IMR-90 (cell line): Measurements from ENCODE around the gene CRIM1. TPM values are rescaled to one million over a fixed set of nuclear protein-coding genes. Genes with fewer than 3 reads are reported as not detected.

Experiments
- ATAC-seq: fragments of 200-7000 bp; cut with Tn5 transposase; 2 replicates; pipeline ENCODE4 v1.9.1; 2020; ENCODE audit warnings: low read depth, mild to moderate bottlenecking, moderate library complexity
- BruUV-seq: library from RNA; stranded (reverse); fragments of 400-500 nt; replicated peaks from 2 replicates; lab custom pipeline; 2021; lab: Mats Ljungman, UMichigan
- CTCF ChIA-PET: fragments of 300-600 bp; formaldehyde crosslinking; extraction: SDS; loops from one replicate; lab custom pipeline; 2021; ENCODE audit warnings: antibody characterized with exemption; lab: Yijun Ruan, JAX
- POLR2A ChIA-PET: fragments of 300-600 bp; sonication (Branson Sonifier 250); formaldehyde crosslinking; loops from one replicate; lab custom pipeline; 2022; ENCODE audit warnings: antibody characterized with exemption; ENCODE audit not compliant: unreplicated experiment; lab: Charles Lee
- DNase-seq: peaks from one replicate; pipeline ENCODE4 v3.0.0; 2013
- H2AFZ ChIP-seq: replicated peaks from 2 replicates; pipeline ENCODE3; 2013; ENCODE audit warnings: low read length, mild to moderate bottlenecking; ENCODE audit not compliant: poor library complexity
- H2AK5ac ChIP-seq: 2 replicates; pipeline ENCODE4 v1.6.1; 2013; ENCODE audit warnings: low read depth, low read length, inconsistent platforms
- H2AK9ac ChIP-seq: replicated peaks from 2 replicates; pipeline ENCODE3; 2013; ENCODE audit warnings: mild to moderate bottlenecking, low read depth, low read length, moderate library complexity; ENCODE audit not compliant: poor library complexity
- H2BK120ac ChIP-seq: 2 replicates; pipeline ENCODE4 v1.6.1; 2013; ENCODE audit warnings: low read depth, low read length, inconsistent platforms
- H2BK15ac ChIP-seq: 3 replicates; pipeline ENCODE4 v1.6.1; 2013; ENCODE audit warnings: low read depth, low read length, inconsistent platforms
- H2BK20ac ChIP-seq: 2 replicates; pipeline ENCODE4 v1.6.1; 2013; ENCODE audit warnings: low read depth, mild to moderate bottlenecking, inconsistent platforms, low read length, moderate library complexity
- H2BK5ac ChIP-seq: 2 replicates; pipeline ENCODE4 v1.6.1; 2013; ENCODE audit warnings: mild to moderate bottlenecking, low read depth, low read length, inconsistent platforms; ENCODE audit not compliant: poor library complexity, severe bottlenecking
- H3K14ac ChIP-seq: replicated peaks from 2 replicates; pipeline ENCODE4 v1.6.1; 2013; ENCODE audit warnings: low read depth, low read length, inconsistent platforms
- H3K18ac ChIP-seq: 2 replicates; pipeline ENCODE4 v1.6.1; 2013; ENCODE audit warnings: low read depth, low read length, control low read depth
- H3K23ac ChIP-seq: 2 replicates; pipeline ENCODE4 v1.6.1; 2013; ENCODE audit warnings: low read depth, low read length, inconsistent platforms
- H3K27ac ChIP-seq: 2 replicates; pipeline ENCODE4 v1.5.1; 2013; ENCODE audit warnings: mild to moderate bottlenecking, control low read depth, low read length; ENCODE audit not compliant: insufficient read depth
- H3K27me3 ChIP-seq: 2 replicates; pipeline ENCODE4 v1.6.1; 2013; ENCODE audit warnings: low read length; ENCODE audit not compliant: control insufficient read depth, insufficient read depth
- H3K36me3 ChIP-seq: 2 replicates; pipeline ENCODE4 v1.6.1; 2013; ENCODE audit warnings: low read length, mixed read lengths; ENCODE audit not compliant: control insufficient read depth, insufficient read depth
- H3K4ac ChIP-seq: 2 replicates; pipeline ENCODE4 v1.6.1; 2013; ENCODE audit warnings: low read depth, low read length, inconsistent platforms
- H3K4me1 ChIP-seq: 2 replicates; pipeline ENCODE4 v1.6.1; 2013; ENCODE audit warnings: low read length, mixed read lengths; ENCODE audit not compliant: control insufficient read depth, insufficient read depth
- H3K4me2 ChIP-seq: 2 replicates; pipeline ENCODE4 v1.6.1; 2013; ENCODE audit warnings: low read depth, mild to moderate bottlenecking, control low read depth, low read length, moderate library complexity
- H3K4me3 ChIP-seq: 2 replicates; pipeline ENCODE4 v1.5.1; 2013; ENCODE audit warnings: low read depth, mild to moderate bottlenecking, control low read depth, low read length, moderate library complexity; ENCODE audit not compliant: insufficient read depth
- H3K56ac ChIP-seq: 2 replicates; pipeline ENCODE4 v1.6.1; 2013; ENCODE audit warnings: low read length, inconsistent platforms; ENCODE audit not compliant: insufficient read depth; ENCODE audit errors: extremely low read depth
- H3K79me1 ChIP-seq, 2 experiments: 2 replicates each; pipeline ENCODE4 v1.6.1; 2013; ENCODE audit warnings: low read length in 2 of 2, inconsistent platforms in 1 of 2, low read depth in 1 of 2
- H3K9ac ChIP-seq: 2 replicates; pipeline ENCODE4 v1.6.1; 2013; ENCODE audit warnings: low read depth, low read length, control low read depth
- H3K9me1 ChIP-seq: 2 replicates; pipeline ENCODE4 v1.6.1; 2013; ENCODE audit warnings: low read length, inconsistent platforms; ENCODE audit not compliant: insufficient read depth
- H3K9me3 ChIP-seq: 2 replicates; pipeline ENCODE4 v1.6.1; 2013; ENCODE audit warnings: low read length; ENCODE audit not compliant: control insufficient read depth, insufficient read depth
- H4K20me1 ChIP-seq: 2 replicates; pipeline ENCODE4 v1.6.1; 2013; ENCODE audit warnings: low read length, inconsistent platforms; ENCODE audit not compliant: insufficient read depth
- H4K5ac ChIP-seq: 2 replicates; pipeline ENCODE4 v1.6.1; 2013; ENCODE audit warnings: mild to moderate bottlenecking, low read depth, low read length, control low read depth
- H4K8ac ChIP-seq, 2 experiments: 2 replicates each; pipeline ENCODE4 v1.6.1; 2013; ENCODE audit warnings: low read depth in 2 of 2, low read length in 2 of 2, control low read depth in 1 of 2, inconsistent platforms in 1 of 2
- H4K91ac ChIP-seq: 2 replicates; pipeline ENCODE4 v1.6.1; 2013; ENCODE audit warnings: low read depth, low read length, inconsistent platforms; ENCODE audit not compliant: insufficient read depth
- CEBPB ChIP-seq: IDR thresholded peaks from 2 replicates; pipeline ENCODE4 v1.6.1; 2012; ENCODE audit warnings: low read depth, low read length, improper control_type of control experiment
- CHD1 ChIP-seq: IDR thresholded peaks from 2 replicates; pipeline ENCODE4 v1.6.1; 2012; ENCODE audit warnings: low read depth, low read length, improper control_type of control experiment
- MAFK ChIP-seq: IDR thresholded peaks from 2 replicates; pipeline ENCODE4 v1.6.1; 2012; ENCODE audit warnings: low read depth, low read length, improper control_type of control experiment
- POLR2A ChIP-seq: IDR thresholded peaks from 2 replicates; pipeline ENCODE4 v1.6.1; 2012; ENCODE audit warnings: mild to moderate bottlenecking, low read depth, low read length
- RAD21 ChIP-seq: IDR thresholded peaks from 2 replicates; pipeline ENCODE4 v1.6.1; 2012; ENCODE audit warnings: low read length, improper control_type of control experiment
- RCOR1 ChIP-seq: IDR thresholded peaks from 2 replicates; pipeline ENCODE4 v1.6.1; 2012; ENCODE audit warnings: mild to moderate bottlenecking, low read length, improper control_type of control experiment; ENCODE audit not compliant: insufficient replicate concordance
- SMC3 ChIP-seq: fragments of 150-350 bp; IDR thresholded peaks from 2 replicates; pipeline ENCODE4 v1.6.1; 2016; ENCODE audit warnings: low read depth, mild to moderate bottlenecking, antibody characterized with exemption, low read length, moderate library complexity
- WGBS, 2 experiments: methylation state at CpG; one replicate each; pipeline versions ENCODE4 v1.1.5 to v1.1.7; 2013; ENCODE audit warnings: missing lambda C conversion rate in 2 of 2; ENCODE audit not compliant: insufficient read length in 1 of 2; ENCODE audit errors: extremely low coverage in 2 of 2; 5-methylcytosine and 5-hydroxymethylcytosine counted together
- dilution Hi-C: fragments of 300-500 bp; cut with HindIII; formaldehyde crosslinking; loops from one replicate; pipeline ENCODE4 v1.14.3; 2018; ENCODE audit warnings: low sequenced_read_pairs; ENCODE audit not compliant: unreplicated experiment
- in situ Hi-C: fragments of 300-500 bp; cut with MboI; formaldehyde crosslinking; loops from 3 replicates; pipeline ENCODE4 v1.14.3; 2019; ENCODE audit warnings: low sequenced_read_pairs, inconsistent platforms, mixed read lengths
- intact Hi-C: fragments of 100-400 bp; cut with micrococcal nuclease; formaldehyde crosslinking; loops from 2 replicates; pipeline ENCODE4 v1.10.0; 2022
- polyA plus RNA-seq, 3 experiments: library from polyadenylated mRNA; depleted of rRNA; stranded (reverse); fragments of >200 nt; gene quantifications; 2 replicates each; pipeline ENCODE4 v1.2.3, GENCODE V29; 2012; ENCODE audit warnings: low replicate concordance in 1 of 3
- total RNA-seq: library from RNA; depleted of rRNA; stranded (reverse); fragments of >200 nt; gene quantifications from 2 replicates; pipeline ENCODE4 v1.2.3, GENCODE V29; 2012
- TF ChIP-seq, protein P1 (sequence below): conservative IDR thresholded peaks from 2 replicates; pipeline ENCODE4 v1.5.1; 2012; ENCODE audit warnings: mild to moderate bottlenecking, low read depth, low read length, improper control_type of control experiment

CRIM1 gene
- total and polyA plus RNA-seq, 2 of the 4 experiments (the other 2 are of a cell fraction) = 285 to 490 TPM

DNA sequence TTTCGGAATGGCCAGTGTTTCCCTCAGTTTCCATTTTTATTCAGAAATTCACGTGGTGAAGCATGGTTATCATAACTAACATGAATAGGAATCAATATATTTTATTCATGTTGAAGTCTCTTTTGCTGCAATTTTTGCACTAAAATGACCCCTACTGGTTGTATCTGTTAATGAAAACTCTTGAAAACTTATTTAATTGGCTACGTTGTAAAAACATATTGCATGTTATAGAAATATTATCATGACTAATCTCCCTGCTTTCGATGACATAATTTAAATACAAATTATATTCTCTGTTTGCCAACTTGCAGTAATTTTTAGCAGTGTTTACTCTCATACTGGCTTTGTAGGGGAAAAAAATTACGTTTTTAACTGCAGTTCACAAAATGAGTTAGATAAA lies 3.5 kb downstream of the CRIM1 start:
- ATAC-seq (no peak), DNase-seq (peak; percentile 48)
- CTCF ChIA-PET = no interaction called here
- dilution Hi-C loops = no loop called here
- Histone ChIP-seq H3K27ac (peak overlapping the region; percentile 56), H3K4ac (no peak overlapping the region), H4K91ac (no peak overlapping the region), H4K8ac (0 out of 4 replicates have a peak overlapping the region, but pooled peaks of 1 of the 2 experiments have one; percentile 50), H3K18ac (no peak overlapping the region), H3K79me1 (peaks cover 8 to 24% of the 10 kb centered on the region in 2 experiments; a peak in 3 of 4 replicates), H3K4me1 (peaks cover 30% of the 10 kb centered on the region), H2BK120ac (no peak overlapping the region), H3K9ac (peak overlapping the region; percentile 56; the same call in 1 of the 2 replicates), H4K20me1 (peaks cover 87% of the 10 kb centered on the region), H3K9me1 (peaks cover 15% of the 10 kb centered on the region), H3K4me2 (peak overlapping the region; percentile 86), H3K14ac (0 out of 2 replicates have a peak overlapping the region, but pooled peaks have one; percentile 68), H2AK9ac (no peak overlapping the region), H4K5ac (no peak overlapping the region), H3K9me3 (no peaks in the 10 kb centered on the region), H2BK20ac (no peak overlapping the region), H2BK15ac (no peak overlapping the region), H3K56ac (peak overlapping the region; percentile 91; the same call in 1 of the 2 replicates), H3K23ac (peak overlapping the region; percentile 4; the same call in 1 of the 2 replicates), H2BK5ac (peak overlapping the region; percentile 90), H3K4me3 (peak overlapping the region; percentile 70), H3K27me3 (no peaks in the 10 kb centered on the region), H2AFZ (no peak overlapping the region), H3K36me3 (peaks cover 4% of the 10 kb centered on the region; the same call in 1 of the 2 replicates), H2AK5ac (no peak overlapping the region)
- BruUV-seq = no TSS peak
- WGBS, 2 experiments = no CpG with 5 or more reads among the region's 5 CpGs
- TF ChIP-seq MAFK (no peak), RCOR1 (no peak), CEBPB (no peak), CHD1 (no peak), POLR2A (no peak), RAD21 (peak; percentile 31; the same call in 1 of the 2 replicates), SMC3 (peak; percentile 13; the same call in 1 of the 2 replicates)
- TF ChIP-seq, protein P1, sequence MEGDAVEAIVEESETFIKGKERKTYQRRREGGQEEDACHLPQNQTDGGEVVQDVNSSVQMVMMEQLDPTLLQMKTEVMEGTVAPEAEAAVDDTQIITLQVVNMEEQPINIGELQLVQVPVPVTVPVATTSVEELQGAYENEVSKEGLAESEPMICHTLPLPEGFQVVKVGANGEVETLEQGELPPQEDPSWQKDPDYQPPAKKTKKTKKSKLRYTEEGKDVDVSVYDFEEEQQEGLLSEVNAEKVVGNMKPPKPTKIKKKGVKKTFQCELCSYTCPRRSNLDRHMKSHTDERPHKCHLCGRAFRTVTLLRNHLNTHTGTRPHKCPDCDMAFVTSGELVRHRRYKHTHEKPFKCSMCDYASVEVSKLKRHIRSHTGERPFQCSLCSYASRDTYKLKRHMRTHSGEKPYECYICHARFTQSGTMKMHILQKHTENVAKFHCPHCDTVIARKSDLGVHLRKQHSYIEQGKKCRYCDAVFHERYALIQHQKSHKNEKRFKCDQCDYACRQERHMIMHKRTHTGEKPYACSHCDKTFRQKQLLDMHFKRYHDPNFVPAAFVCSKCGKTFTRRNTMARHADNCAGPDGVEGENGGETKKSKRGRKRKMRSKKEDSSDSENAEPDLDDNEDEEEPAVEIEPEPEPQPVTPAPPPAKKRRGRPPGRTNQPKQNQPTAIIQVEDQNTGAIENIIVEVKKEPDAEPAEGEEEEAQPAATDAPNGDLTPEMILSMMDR = peak; percentile 41
- POLR2A ChIA-PET = no interaction called here
- intact Hi-C loops = loop anchor here (5.0 kb wide), 1 partner anchor 93 kb away; no protein-coding TSS in a partner anchor
- in situ Hi-C loops = no loop called here
